IMR-90 (cell line): ENCODE measurements around the gene NEK9. TPM values are rescaled to one million over a fixed set of nuclear protein-coding genes. Genes with fewer than 3 reads are reported as not detected.

Source experiments
- ATAC-seq: fragments of 200-7000 bp; cut with Tn5 transposase; 2 replicates; pipeline ENCODE4 v1.9.1; 2020; ENCODE audit warnings: low read depth, mild to moderate bottlenecking, moderate library complexity
- BruUV-seq: library from RNA; stranded (reverse); fragments of 400-500 nt; replicated peaks from 2 replicates; lab custom pipeline; 2021; lab: Mats Ljungman, UMichigan
- CTCF ChIA-PET: fragments of 300-600 bp; formaldehyde crosslinking; extraction: SDS; loops from one replicate; lab custom pipeline; 2021; ENCODE audit warnings: antibody characterized with exemption; lab: Yijun Ruan, JAX
- POLR2A ChIA-PET: fragments of 300-600 bp; sonication (Branson Sonifier 250); formaldehyde crosslinking; loops from one replicate; lab custom pipeline; 2022; ENCODE audit warnings: antibody characterized with exemption; ENCODE audit not compliant: unreplicated experiment; lab: Charles Lee
- DNase-seq: peaks from one replicate; pipeline ENCODE4 v3.0.0; 2013
- H2AFZ ChIP-seq: replicated peaks from 2 replicates; pipeline ENCODE3; 2013; ENCODE audit warnings: low read length, mild to moderate bottlenecking; ENCODE audit not compliant: poor library complexity
- H2AK5ac ChIP-seq: 2 replicates; pipeline ENCODE4 v1.6.1; 2013; ENCODE audit warnings: low read depth, low read length, inconsistent platforms
- H2AK9ac ChIP-seq: replicated peaks from 2 replicates; pipeline ENCODE3; 2013; ENCODE audit warnings: mild to moderate bottlenecking, low read depth, low read length, moderate library complexity; ENCODE audit not compliant: poor library complexity
- H2BK120ac ChIP-seq: 2 replicates; pipeline ENCODE4 v1.6.1; 2013; ENCODE audit warnings: low read depth, low read length, inconsistent platforms
- H2BK15ac ChIP-seq: 3 replicates; pipeline ENCODE4 v1.6.1; 2013; ENCODE audit warnings: low read depth, low read length, inconsistent platforms
- H2BK20ac ChIP-seq: 2 replicates; pipeline ENCODE4 v1.6.1; 2013; ENCODE audit warnings: low read depth, mild to moderate bottlenecking, inconsistent platforms, low read length, moderate library complexity
- H2BK5ac ChIP-seq: 2 replicates; pipeline ENCODE4 v1.6.1; 2013; ENCODE audit warnings: mild to moderate bottlenecking, low read depth, low read length, inconsistent platforms; ENCODE audit not compliant: poor library complexity, severe bottlenecking
- H3K14ac ChIP-seq: replicated peaks from 2 replicates; pipeline ENCODE4 v1.6.1; 2013; ENCODE audit warnings: low read depth, low read length, inconsistent platforms
- H3K18ac ChIP-seq: 2 replicates; pipeline ENCODE4 v1.6.1; 2013; ENCODE audit warnings: low read depth, low read length, control low read depth
- H3K23ac ChIP-seq: 2 replicates; pipeline ENCODE4 v1.6.1; 2013; ENCODE audit warnings: low read depth, low read length, inconsistent platforms
- H3K27ac ChIP-seq: 2 replicates; pipeline ENCODE4 v1.5.1; 2013; ENCODE audit warnings: mild to moderate bottlenecking, control low read depth, low read length; ENCODE audit not compliant: insufficient read depth
- H3K27me3 ChIP-seq: 2 replicates; pipeline ENCODE4 v1.6.1; 2013; ENCODE audit warnings: low read length; ENCODE audit not compliant: control insufficient read depth, insufficient read depth
- H3K36me3 ChIP-seq: 2 replicates; pipeline ENCODE4 v1.6.1; 2013; ENCODE audit warnings: low read length, mixed read lengths; ENCODE audit not compliant: control insufficient read depth, insufficient read depth
- H3K4ac ChIP-seq: 2 replicates; pipeline ENCODE4 v1.6.1; 2013; ENCODE audit warnings: low read depth, low read length, inconsistent platforms
- H3K4me1 ChIP-seq: 2 replicates; pipeline ENCODE4 v1.6.1; 2013; ENCODE audit warnings: low read length, mixed read lengths; ENCODE audit not compliant: control insufficient read depth, insufficient read depth
- H3K4me2 ChIP-seq: 2 replicates; pipeline ENCODE4 v1.6.1; 2013; ENCODE audit warnings: low read depth, mild to moderate bottlenecking, control low read depth, low read length, moderate library complexity
- H3K4me3 ChIP-seq: 2 replicates; pipeline ENCODE4 v1.5.1; 2013; ENCODE audit warnings: low read depth, mild to moderate bottlenecking, control low read depth, low read length, moderate library complexity; ENCODE audit not compliant: insufficient read depth
- H3K56ac ChIP-seq: 2 replicates; pipeline ENCODE4 v1.6.1; 2013; ENCODE audit warnings: low read length, inconsistent platforms; ENCODE audit not compliant: insufficient read depth; ENCODE audit errors: extremely low read depth
- H3K79me1 ChIP-seq, 2 experiments: 2 replicates each; pipeline ENCODE4 v1.6.1; 2013; ENCODE audit warnings: low read length in 2 of 2, inconsistent platforms in 1 of 2, low read depth in 1 of 2
- H3K9ac ChIP-seq: 2 replicates; pipeline ENCODE4 v1.6.1; 2013; ENCODE audit warnings: low read depth, low read length, control low read depth
- H3K9me1 ChIP-seq: 2 replicates; pipeline ENCODE4 v1.6.1; 2013; ENCODE audit warnings: low read length, inconsistent platforms; ENCODE audit not compliant: insufficient read depth
- H3K9me3 ChIP-seq: 2 replicates; pipeline ENCODE4 v1.6.1; 2013; ENCODE audit warnings: low read length; ENCODE audit not compliant: control insufficient read depth, insufficient read depth
- H4K20me1 ChIP-seq: 2 replicates; pipeline ENCODE4 v1.6.1; 2013; ENCODE audit warnings: low read length, inconsistent platforms; ENCODE audit not compliant: insufficient read depth
- H4K5ac ChIP-seq: 2 replicates; pipeline ENCODE4 v1.6.1; 2013; ENCODE audit warnings: mild to moderate bottlenecking, low read depth, low read length, control low read depth
- H4K8ac ChIP-seq, 2 experiments: 2 replicates each; pipeline ENCODE4 v1.6.1; 2013; ENCODE audit warnings: low read depth in 2 of 2, low read length in 2 of 2, control low read depth in 1 of 2, inconsistent platforms in 1 of 2
- H4K91ac ChIP-seq: 2 replicates; pipeline ENCODE4 v1.6.1; 2013; ENCODE audit warnings: low read depth, low read length, inconsistent platforms; ENCODE audit not compliant: insufficient read depth
- BHLHE40 ChIP-seq: fragments of 150-350 bp; IDR thresholded peaks from 2 replicates; pipeline ENCODE4 v1.6.1; 2016; ENCODE audit warnings: mild to moderate bottlenecking, low read depth, low read length
- CEBPB ChIP-seq: IDR thresholded peaks from 2 replicates; pipeline ENCODE4 v1.6.1; 2012; ENCODE audit warnings: low read depth, low read length, improper control_type of control experiment
- CHD1 ChIP-seq: IDR thresholded peaks from 2 replicates; pipeline ENCODE4 v1.6.1; 2012; ENCODE audit warnings: low read depth, low read length, improper control_type of control experiment
- FOS ChIP-seq: fragments of 150-350 bp; IDR thresholded peaks from 2 replicates; pipeline ENCODE4 v1.6.1; 2016; ENCODE audit warnings: low read depth, low read length
- MAFK ChIP-seq: IDR thresholded peaks from 2 replicates; pipeline ENCODE4 v1.6.1; 2012; ENCODE audit warnings: low read depth, low read length, improper control_type of control experiment
- MAZ ChIP-seq: IDR thresholded peaks from 2 replicates; pipeline ENCODE4 v1.6.1; 2012; ENCODE audit warnings: low read depth, mild to moderate bottlenecking, low read length, improper control_type of control experiment, moderate library complexity, borderline replicate concordance
- MXI1 ChIP-seq: IDR thresholded peaks from 2 replicates; pipeline ENCODE4 v1.6.1; 2012; ENCODE audit warnings: low read depth, mild to moderate bottlenecking, low read length, moderate library complexity, borderline replicate concordance
- NFE2L2 ChIP-seq: fragments of 150-350 bp; IDR thresholded peaks from 2 replicates; pipeline ENCODE4 v1.6.1; 2016; ENCODE audit warnings: low read depth, mild to moderate bottlenecking, low read length
- POLR2A ChIP-seq: IDR thresholded peaks from 2 replicates; pipeline ENCODE4 v1.6.1; 2012; ENCODE audit warnings: mild to moderate bottlenecking, low read depth, low read length
- RAD21 ChIP-seq: IDR thresholded peaks from 2 replicates; pipeline ENCODE4 v1.6.1; 2012; ENCODE audit warnings: low read length, improper control_type of control experiment
- RCOR1 ChIP-seq: IDR thresholded peaks from 2 replicates; pipeline ENCODE4 v1.6.1; 2012; ENCODE audit warnings: mild to moderate bottlenecking, low read length, improper control_type of control experiment; ENCODE audit not compliant: insufficient replicate concordance
- RFX5 ChIP-seq: IDR thresholded peaks from 2 replicates; pipeline ENCODE4 v1.8.0; 2012; ENCODE audit warnings: low read depth, mild to moderate bottlenecking, low read length, moderate library complexity
- SMC3 ChIP-seq: fragments of 150-350 bp; IDR thresholded peaks from 2 replicates; pipeline ENCODE4 v1.6.1; 2016; ENCODE audit warnings: low read depth, mild to moderate bottlenecking, antibody characterized with exemption, low read length, moderate library complexity
- whole genome bisulfite sequencing, 2 experiments: methylation state at CpG; one replicate each; pipeline versions ENCODE4 v1.1.5 to v1.1.7; 2013; ENCODE audit warnings: missing lambda C conversion rate in 2 of 2; ENCODE audit not compliant: insufficient read length in 1 of 2; ENCODE audit errors: extremely low coverage in 2 of 2; 5-methylcytosine and 5-hydroxymethylcytosine counted together
- dilution Hi-C: fragments of 300-500 bp; cut with HindIII; formaldehyde crosslinking; loops from one replicate; pipeline ENCODE4 v1.14.3; 2018; ENCODE audit warnings: low sequenced_read_pairs; ENCODE audit not compliant: unreplicated experiment
- in situ Hi-C: fragments of 300-500 bp; cut with MboI; formaldehyde crosslinking; loops from 3 replicates; pipeline ENCODE4 v1.14.3; 2019; ENCODE audit warnings: low sequenced_read_pairs, inconsistent platforms, mixed read lengths
- intact Hi-C: fragments of 100-400 bp; cut with micrococcal nuclease; formaldehyde crosslinking; loops from 2 replicates; pipeline ENCODE4 v1.10.0; 2022
- polyA plus RNA-seq, 3 experiments: library from polyadenylated mRNA; depleted of rRNA; stranded (reverse); fragments of >200 nt; gene quantifications; 2 replicates each; pipeline ENCODE4 v1.2.3, GENCODE V29; 2012; ENCODE audit warnings: low replicate concordance in 1 of 3
- total RNA-seq: library from RNA; depleted of rRNA; stranded (reverse); fragments of >200 nt; gene quantifications from 2 replicates; pipeline ENCODE4 v1.2.3, GENCODE V29; 2012
- TF ChIP-seq, protein P1 (sequence below): conservative IDR thresholded peaks from 2 replicates; pipeline ENCODE4 v1.5.1; 2012; ENCODE audit warnings: mild to moderate bottlenecking, low read depth, low read length, improper control_type of control experiment
- TF ChIP-seq, protein P2 (sequence below): fragments of 150-350 bp; IDR thresholded peaks from 2 replicates; pipeline ENCODE4 v1.6.1; 2017; ENCODE audit warnings: mild to moderate bottlenecking, antibody characterized with exemption, low read length, low read depth
- TF ChIP-seq, protein P3 (sequence below): fragments of 150-350 bp; IDR thresholded peaks from 2 replicates; pipeline ENCODE4 v1.6.1; 2016; ENCODE audit warnings: low read depth, mild to moderate bottlenecking, low read length, moderate library complexity, borderline replicate concordance

NEK9 gene
- total and polyA plus RNA-seq, 2 of the 4 experiments (the other 2 are of a cell fraction), result 22.9 to 23.2 TPM

DNA sequence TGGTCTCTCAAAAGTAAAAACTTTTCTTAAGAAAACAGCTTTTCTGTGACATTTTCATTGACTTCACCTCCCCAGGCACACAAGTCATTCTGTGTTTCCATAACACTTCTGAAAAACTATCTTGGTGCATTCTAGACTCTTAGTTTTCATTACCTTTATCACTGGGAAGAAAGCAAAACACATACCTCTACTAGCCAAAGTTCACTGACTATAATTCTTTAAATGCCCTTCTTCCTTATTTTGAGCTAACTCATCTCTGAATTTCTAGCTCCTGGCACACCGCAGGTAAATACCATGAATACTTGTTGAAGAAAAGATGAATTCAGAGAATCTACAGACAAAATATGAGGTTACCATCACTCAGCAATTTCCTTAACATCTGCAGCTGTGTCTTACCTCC lies 96.7 kb downstream of the NEK9 start:
- WGBS, 2 experiments, result no CpG with 5 or more reads among the region's 1 CpG
- H2BK20ac ChIP-seq, result no peak overlapping the region
- H2AK5ac ChIP-seq, result no peak overlapping the region
- no peaks in the 10 kb centered on the region for H3K27me3 ChIP-seq
- H4K20me1 ChIP-seq, result no peaks in the 10 kb centered on the region
- H4K8ac ChIP-seq, result no peak overlapping the region
- intact Hi-C loops, result no loop called here
- H3K4ac ChIP-seq, result no peak overlapping the region
- no peak overlapping the region for H2BK5ac ChIP-seq
- H4K91ac ChIP-seq, result no peak overlapping the region
- H3K14ac ChIP-seq, result no peak overlapping the region
- H3K79me1 ChIP-seq, result no peaks in the 10 kb centered on the region
- CTCF ChIA-PET, result no interaction called here
- no peak for ATAC-seq
- no TSS peak for BruUV-seq
- no peak overlapping the region for H3K18ac ChIP-seq
- in situ Hi-C loops, result no loop called here
- no peaks in the 10 kb centered on the region for H3K4me1 ChIP-seq
- no peak for DNase-seq
- peaks cover 12% of the 10 kb centered on the region for H3K36me3 ChIP-seq
- no peak overlapping the region for H2BK15ac ChIP-seq
- POLR2A ChIA-PET, result no interaction called here
- H3K4me3 ChIP-seq, result no peak overlapping the region
- no peak overlapping the region for H3K23ac ChIP-seq
- no peak overlapping the region for H2AFZ ChIP-seq
- H3K9me3 ChIP-seq, result no peaks in the 10 kb centered on the region
- H3K4me2 ChIP-seq, result no peak overlapping the region
- no peak overlapping the region for H4K5ac ChIP-seq
- no peak overlapping the region for H3K56ac ChIP-seq
- TF ChIP-seq MAFK (no peak), POLR2A (no peak), SMC3 (no peak), FOS (no peak), MAZ (no peak), NFE2L2 (no peak), RFX5 (no peak), RAD21 (no peak), CHD1 (no peak), CEBPB (no peak), RCOR1 (no peak), BHLHE40 (no peak), MXI1 (no peak)
- TF ChIP-seq, protein P1, sequence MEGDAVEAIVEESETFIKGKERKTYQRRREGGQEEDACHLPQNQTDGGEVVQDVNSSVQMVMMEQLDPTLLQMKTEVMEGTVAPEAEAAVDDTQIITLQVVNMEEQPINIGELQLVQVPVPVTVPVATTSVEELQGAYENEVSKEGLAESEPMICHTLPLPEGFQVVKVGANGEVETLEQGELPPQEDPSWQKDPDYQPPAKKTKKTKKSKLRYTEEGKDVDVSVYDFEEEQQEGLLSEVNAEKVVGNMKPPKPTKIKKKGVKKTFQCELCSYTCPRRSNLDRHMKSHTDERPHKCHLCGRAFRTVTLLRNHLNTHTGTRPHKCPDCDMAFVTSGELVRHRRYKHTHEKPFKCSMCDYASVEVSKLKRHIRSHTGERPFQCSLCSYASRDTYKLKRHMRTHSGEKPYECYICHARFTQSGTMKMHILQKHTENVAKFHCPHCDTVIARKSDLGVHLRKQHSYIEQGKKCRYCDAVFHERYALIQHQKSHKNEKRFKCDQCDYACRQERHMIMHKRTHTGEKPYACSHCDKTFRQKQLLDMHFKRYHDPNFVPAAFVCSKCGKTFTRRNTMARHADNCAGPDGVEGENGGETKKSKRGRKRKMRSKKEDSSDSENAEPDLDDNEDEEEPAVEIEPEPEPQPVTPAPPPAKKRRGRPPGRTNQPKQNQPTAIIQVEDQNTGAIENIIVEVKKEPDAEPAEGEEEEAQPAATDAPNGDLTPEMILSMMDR, result no peak
- TF ChIP-seq, protein P2, sequence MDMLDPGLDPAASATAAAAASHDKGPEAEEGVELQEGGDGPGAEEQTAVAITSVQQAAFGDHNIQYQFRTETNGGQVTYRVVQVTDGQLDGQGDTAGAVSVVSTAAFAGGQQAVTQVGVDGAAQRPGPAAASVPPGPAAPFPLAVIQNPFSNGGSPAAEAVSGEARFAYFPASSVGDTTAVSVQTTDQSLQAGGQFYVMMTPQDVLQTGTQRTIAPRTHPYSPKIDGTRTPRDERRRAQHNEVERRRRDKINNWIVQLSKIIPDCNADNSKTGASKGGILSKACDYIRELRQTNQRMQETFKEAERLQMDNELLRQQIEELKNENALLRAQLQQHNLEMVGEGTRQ, result no peak
- TF ChIP-seq, protein P3, sequence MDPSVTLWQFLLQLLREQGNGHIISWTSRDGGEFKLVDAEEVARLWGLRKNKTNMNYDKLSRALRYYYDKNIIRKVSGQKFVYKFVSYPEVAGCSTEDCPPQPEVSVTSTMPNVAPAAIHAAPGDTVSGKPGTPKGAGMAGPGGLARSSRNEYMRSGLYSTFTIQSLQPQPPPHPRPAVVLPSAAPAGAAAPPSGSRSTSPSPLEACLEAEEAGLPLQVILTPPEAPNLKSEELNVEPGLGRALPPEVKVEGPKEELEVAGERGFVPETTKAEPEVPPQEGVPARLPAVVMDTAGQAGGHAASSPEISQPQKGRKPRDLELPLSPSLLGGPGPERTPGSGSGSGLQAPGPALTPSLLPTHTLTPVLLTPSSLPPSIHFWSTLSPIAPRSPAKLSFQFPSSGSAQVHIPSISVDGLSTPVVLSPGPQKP, result no peak
- dilution Hi-C loops, result no loop called here
- no peak overlapping the region for H3K27ac ChIP-seq
- H2AK9ac ChIP-seq, result no peak overlapping the region
- no peak overlapping the region for H2BK120ac ChIP-seq
- no peak overlapping the region for H3K9ac ChIP-seq
- H3K9me1 ChIP-seq, result peaks cover 5% of the 10 kb centered on the region; the same call in 1 of the 2 replicates
